ENCODE measurements around the gene PREB.

DNA sequence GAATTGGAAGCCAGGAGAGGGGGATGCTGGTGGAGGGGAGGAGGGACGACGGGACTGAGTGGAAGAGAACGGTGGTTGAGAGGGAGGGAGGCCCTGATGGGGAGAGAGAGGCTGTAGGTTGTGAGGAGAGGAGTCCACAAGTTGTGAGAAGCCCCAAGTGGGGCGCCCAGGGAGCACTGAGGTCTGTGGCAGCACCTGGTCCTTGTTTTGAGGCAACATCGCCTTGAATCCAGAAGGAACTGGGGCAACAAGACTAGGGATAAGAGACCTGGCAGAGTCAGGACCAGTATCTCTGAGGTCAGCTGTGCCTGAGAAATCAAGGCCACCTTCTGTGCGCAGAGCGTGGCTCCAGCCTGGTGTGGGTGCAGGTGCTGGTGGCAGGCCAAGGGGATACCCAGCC lies 3.7 kb upstream of the PREB start:
- no peak for TF ChIP-seq EZH2 (IDR thresholded peaks at IDR 0.05; ENCODE audit: borderline replicate concordance, low read depth, low read length, poor library complexity, severe bottlenecking)
- TF ChIP-seq, protein P1, sequence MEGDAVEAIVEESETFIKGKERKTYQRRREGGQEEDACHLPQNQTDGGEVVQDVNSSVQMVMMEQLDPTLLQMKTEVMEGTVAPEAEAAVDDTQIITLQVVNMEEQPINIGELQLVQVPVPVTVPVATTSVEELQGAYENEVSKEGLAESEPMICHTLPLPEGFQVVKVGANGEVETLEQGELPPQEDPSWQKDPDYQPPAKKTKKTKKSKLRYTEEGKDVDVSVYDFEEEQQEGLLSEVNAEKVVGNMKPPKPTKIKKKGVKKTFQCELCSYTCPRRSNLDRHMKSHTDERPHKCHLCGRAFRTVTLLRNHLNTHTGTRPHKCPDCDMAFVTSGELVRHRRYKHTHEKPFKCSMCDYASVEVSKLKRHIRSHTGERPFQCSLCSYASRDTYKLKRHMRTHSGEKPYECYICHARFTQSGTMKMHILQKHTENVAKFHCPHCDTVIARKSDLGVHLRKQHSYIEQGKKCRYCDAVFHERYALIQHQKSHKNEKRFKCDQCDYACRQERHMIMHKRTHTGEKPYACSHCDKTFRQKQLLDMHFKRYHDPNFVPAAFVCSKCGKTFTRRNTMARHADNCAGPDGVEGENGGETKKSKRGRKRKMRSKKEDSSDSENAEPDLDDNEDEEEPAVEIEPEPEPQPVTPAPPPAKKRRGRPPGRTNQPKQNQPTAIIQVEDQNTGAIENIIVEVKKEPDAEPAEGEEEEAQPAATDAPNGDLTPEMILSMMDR (conservative IDR thresholded peaks at IDR 0.05; ENCODE audit: low read depth, low read length) = no peak

Data from A673 (cell line).